HepG2 (cell line): ENCODE results near the gene DDIT4. TPM values are rescaled to one million over a fixed set of nuclear protein-coding genes. Genes with fewer than 3 reads are reported as not detected.

Experiments
- KDM2A ChIP-seq: sonication (generic); formaldehyde crosslinking; IDR thresholded peaks from 2 replicates; pipeline ENCODE4 v1.4.0; 2020; ENCODE audit warnings: low read depth, missing genetic modification reagents, borderline replicate concordance
- SOX5 ChIP-seq: IDR thresholded peaks from 2 replicates; pipeline ENCODE4 v1.6.1; 2016; ENCODE audit warnings: borderline replicate concordance
- polyA plus RNA-seq, 8 experiments: library from polyadenylated mRNA; depleted of rRNA in 3 of 8; stranded (reverse) in 7 of 8; unstranded in 1 of 8; fragments of >200 nt; fragmentation: Illumina TruSeq in 4 of 8; extraction: Trizol in 4 of 8; gene quantifications; 2 replicates each; pipeline versions ENCODE4 v1.2.1 to v1.2.3, GENCODE V29; 2011 to 2016; ENCODE audit warnings: low read depth in 4 of 8, missing spikeins in 1 of 8, mixed read lengths in 1 of 8; ENCODE audit not compliant: insufficient read depth in 1 of 8
- total RNA-seq, 5 experiments: library from RNA; depleted of rRNA; stranded (reverse); fragments of >200 nt; fragmentation: Illumina TruSeq; extraction: Trizol; gene quantifications; 2 replicates each; pipeline ENCODE4 v1.2.3, GENCODE V29; 2016; ENCODE audit warnings: low read depth in 1 of 5
- TF ChIP-seq, protein P1 (sequence below): sonication (generic); formaldehyde crosslinking; IDR thresholded peaks from 2 replicates; pipeline ENCODE4 v1.4.0; 2020; ENCODE audit warnings: missing genetic modification reagents
- TF ChIP-seq, protein P2 (sequence below): sonication (generic); formaldehyde crosslinking; IDR thresholded peaks from 2 replicates; pipeline ENCODE4 v1.5.1; 2020; ENCODE audit warnings: mild to moderate bottlenecking, missing genetic modification reagents, moderate library complexity
- TF ChIP-seq, protein P3 (sequence below): sonication (generic); formaldehyde crosslinking; conservative IDR thresholded peaks from 2 replicates; pipeline ENCODE4 v1.8.0; 2022; ENCODE audit warnings: low read depth, missing genetic modification reagents
- TF ChIP-seq, protein P4 (sequence below): sonication (generic); formaldehyde crosslinking; IDR thresholded peaks from 2 replicates; pipeline ENCODE4 v1.4.0; 2020; ENCODE audit warnings: missing genetic modification reagents
- TF ChIP-seq, protein P5 (sequence below): IDR thresholded peaks from 2 replicates; pipeline ENCODE4 v1.6.1; 2018; ENCODE audit warnings: missing genetic modification reagents

DDIT4 gene
- total and polyA plus RNA-seq, 2 of the 13 experiments (the other 11 are each of a cell fraction or from before 2014, with no cell fraction given), result 35.6 to 40.7 TPM

DNA sequence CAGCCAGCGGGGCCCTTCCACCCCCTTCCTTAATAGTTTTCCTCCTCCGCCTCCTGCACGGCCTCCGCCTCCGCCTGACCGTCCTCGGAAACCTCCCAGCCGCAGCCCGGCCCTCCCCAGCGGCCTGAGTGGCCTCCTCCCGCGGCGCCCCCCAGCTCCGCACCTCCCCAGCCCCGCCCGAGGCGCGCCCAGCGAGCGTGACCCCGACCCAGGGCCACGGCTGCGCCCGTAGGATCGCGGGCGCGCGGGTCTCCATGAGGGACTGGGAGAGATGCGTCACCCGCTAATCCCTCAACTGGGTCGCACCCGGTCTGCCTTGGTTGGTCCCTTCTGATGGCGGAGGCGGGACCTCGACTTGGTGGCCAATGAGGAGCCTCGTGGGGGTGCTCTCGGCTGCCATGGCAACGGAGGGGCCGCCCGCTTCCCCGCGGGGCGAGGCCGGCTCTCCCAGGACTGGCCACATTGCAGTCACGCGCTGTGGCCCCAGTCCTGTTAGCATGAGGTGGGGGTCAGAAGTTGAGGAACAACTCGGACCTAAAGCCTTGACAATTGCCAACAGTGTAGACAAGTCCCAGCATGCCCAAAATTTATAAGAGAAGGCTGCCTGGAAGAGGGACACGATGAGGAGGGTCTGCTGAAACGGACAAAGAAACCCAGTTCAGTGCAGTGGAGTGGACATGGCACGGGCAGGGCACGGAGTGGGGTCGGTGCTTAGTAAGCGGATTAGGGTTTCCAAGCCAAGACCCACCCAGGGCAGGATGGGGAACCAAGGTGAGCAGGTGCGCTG, 24.3 kb downstream of the DDIT4 start (continued):
- TF ChIP-seq, protein P1, sequence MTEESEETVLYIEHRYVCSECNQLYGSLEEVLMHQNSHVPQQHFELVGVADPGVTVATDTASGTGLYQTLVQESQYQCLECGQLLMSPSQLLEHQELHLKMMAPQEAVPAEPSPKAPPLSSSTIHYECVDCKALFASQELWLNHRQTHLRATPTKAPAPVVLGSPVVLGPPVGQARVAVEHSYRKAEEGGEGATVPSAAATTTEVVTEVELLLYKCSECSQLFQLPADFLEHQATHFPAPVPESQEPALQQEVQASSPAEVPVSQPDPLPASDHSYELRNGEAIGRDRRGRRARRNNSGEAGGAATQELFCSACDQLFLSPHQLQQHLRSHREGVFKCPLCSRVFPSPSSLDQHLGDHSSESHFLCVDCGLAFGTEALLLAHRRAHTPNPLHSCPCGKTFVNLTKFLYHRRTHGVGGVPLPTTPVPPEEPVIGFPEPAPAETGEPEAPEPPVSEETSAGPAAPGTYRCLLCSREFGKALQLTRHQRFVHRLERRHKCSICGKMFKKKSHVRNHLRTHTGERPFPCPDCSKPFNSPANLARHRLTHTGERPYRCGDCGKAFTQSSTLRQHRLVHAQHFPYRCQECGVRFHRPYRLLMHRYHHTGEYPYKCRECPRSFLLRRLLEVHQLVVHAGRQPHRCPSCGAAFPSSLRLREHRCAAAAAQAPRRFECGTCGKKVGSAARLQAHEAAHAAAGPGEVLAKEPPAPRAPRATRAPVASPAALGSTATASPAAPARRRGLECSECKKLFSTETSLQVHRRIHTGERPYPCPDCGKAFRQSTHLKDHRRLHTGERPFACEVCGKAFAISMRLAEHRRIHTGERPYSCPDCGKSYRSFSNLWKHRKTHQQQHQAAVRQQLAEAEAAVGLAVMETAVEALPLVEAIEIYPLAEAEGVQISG (CRISPR knock-in tag), result no peak
- TF ChIP-seq KDM2A (CRISPR knock-in tag) (no peak), SOX5 (CRISPR knock-in tag) (no peak)
- TF ChIP-seq, protein P2, sequence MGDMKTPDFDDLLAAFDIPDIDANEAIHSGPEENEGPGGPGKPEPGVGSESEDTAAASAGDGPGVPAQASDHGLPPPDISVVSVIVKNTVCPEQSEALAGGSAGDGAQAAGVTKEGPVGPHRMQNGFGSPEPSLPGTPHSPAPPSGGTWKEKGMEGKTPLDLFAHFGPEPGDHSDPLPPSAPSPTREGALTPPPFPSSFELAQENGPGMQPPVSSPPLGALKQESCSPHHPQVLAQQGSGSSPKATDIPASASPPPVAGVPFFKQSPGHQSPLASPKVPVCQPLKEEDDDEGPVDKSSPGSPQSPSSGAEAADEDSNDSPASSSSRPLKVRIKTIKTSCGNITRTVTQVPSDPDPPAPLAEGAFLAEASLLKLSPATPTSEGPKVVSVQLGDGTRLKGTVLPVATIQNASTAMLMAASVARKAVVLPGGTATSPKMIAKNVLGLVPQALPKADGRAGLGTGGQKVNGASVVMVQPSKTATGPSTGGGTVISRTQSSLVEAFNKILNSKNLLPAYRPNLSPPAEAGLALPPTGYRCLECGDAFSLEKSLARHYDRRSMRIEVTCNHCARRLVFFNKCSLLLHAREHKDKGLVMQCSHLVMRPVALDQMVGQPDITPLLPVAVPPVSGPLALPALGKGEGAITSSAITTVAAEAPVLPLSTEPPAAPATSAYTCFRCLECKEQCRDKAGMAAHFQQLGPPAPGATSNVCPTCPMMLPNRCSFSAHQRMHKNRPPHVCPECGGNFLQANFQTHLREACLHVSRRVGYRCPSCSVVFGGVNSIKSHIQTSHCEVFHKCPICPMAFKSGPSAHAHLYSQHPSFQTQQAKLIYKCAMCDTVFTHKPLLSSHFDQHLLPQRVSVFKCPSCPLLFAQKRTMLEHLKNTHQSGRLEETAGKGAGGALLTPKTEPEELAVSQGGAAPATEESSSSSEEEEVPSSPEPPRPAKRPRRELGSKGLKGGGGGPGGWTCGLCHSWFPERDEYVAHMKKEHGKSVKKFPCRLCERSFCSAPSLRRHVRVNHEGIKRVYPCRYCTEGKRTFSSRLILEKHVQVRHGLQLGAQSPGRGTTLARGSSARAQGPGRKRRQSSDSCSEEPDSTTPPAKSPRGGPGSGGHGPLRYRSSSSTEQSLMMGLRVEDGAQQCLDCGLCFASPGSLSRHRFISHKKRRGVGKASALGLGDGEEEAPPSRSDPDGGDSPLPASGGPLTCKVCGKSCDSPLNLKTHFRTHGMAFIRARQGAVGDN (CRISPR knock-in tag), result peak; percentile 5; the same call in 1 of the 2 replicates
- TF ChIP-seq, protein P3, sequence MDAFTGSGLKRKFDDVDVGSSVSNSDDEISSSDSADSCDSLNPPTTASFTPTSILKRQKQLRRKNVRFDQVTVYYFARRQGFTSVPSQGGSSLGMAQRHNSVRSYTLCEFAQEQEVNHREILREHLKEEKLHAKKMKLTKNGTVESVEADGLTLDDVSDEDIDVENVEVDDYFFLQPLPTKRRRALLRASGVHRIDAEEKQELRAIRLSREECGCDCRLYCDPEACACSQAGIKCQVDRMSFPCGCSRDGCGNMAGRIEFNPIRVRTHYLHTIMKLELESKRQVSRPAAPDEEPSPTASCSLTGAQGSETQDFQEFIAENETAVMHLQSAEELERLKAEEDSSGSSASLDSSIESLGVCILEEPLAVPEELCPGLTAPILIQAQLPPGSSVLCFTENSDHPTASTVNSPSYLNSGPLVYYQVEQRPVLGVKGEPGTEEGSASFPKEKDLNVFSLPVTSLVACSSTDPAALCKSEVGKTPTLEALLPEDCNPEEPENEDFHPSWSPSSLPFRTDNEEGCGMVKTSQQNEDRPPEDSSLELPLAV, result no peak
- TF ChIP-seq, protein P4, sequence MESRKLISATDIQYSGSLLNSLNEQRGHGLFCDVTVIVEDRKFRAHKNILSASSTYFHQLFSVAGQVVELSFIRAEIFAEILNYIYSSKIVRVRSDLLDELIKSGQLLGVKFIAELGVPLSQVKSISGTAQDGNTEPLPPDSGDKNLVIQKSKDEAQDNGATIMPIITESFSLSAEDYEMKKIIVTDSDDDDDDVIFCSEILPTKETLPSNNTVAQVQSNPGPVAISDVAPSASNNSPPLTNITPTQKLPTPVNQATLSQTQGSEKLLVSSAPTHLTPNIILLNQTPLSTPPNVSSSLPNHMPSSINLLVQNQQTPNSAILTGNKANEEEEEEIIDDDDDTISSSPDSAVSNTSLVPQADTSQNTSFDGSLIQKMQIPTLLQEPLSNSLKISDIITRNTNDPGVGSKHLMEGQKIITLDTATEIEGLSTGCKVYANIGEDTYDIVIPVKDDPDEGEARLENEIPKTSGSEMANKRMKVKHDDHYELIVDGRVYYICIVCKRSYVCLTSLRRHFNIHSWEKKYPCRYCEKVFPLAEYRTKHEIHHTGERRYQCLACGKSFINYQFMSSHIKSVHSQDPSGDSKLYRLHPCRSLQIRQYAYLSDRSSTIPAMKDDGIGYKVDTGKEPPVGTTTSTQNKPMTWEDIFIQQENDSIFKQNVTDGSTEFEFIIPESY, result peak; percentile 40
- TF ChIP-seq, protein P5, sequence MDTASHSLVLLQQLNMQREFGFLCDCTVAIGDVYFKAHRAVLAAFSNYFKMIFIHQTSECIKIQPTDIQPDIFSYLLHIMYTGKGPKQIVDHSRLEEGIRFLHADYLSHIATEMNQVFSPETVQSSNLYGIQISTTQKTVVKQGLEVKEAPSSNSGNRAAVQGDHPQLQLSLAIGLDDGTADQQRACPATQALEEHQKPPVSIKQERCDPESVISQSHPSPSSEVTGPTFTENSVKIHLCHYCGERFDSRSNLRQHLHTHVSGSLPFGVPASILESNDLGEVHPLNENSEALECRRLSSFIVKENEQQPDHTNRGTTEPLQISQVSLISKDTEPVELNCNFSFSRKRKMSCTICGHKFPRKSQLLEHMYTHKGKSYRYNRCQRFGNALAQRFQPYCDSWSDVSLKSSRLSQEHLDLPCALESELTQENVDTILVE (CRISPR knock-in tag), result no peak
